ENCODE measurements around the gene DDX53.

DDX53 gene

GRCh38 chrX:22968494-22968893 is 31.3 kb upstream of the DDX53 start:
- DNase-seq (ENCODE audit: low read depth) = no peak
- TF ChIP-seq CTCF (conservative IDR thresholded peaks at IDR 0.05; ENCODE audit: low read depth, low read length) = no peak
- H3K4me3 ChIP-seq (ENCODE audit: low read length) = no peak overlapping the region

- no peak for DNase-seq (ENCODE audit: low read depth)
- no peak for TF ChIP-seq CTCF (conservative IDR thresholded peaks at IDR 0.05; ENCODE audit: low read depth, low read length)
- H3K4me3 ChIP-seq (ENCODE audit: low read length) = no peak overlapping the region
Measured at GRCh38 chrX:22969411-22969810, 30.3 kb upstream of the DDX53 start.

- no peak for TF ChIP-seq CTCF (conservative IDR thresholded peaks at IDR 0.05; ENCODE audit: low read depth, low read length)
- DNase-seq (ENCODE audit: low read depth) = no peak
- H3K4me3 ChIP-seq (ENCODE audit: low read length) = no peak overlapping the region
Measured at GRCh38 chrX:22970861-22971260, 28.9 kb upstream of the DDX53 start.

GRCh38 chrX:22974616-22975015 is 25.1 kb upstream of the DDX53 start:
- DNase-seq (ENCODE audit: low read depth) = no peak
- H3K4me3 ChIP-seq (ENCODE audit: low read length) = no peak overlapping the region
- TF ChIP-seq CTCF (conservative IDR thresholded peaks at IDR 0.05; ENCODE audit: low read depth, low read length) = no peak

- TF ChIP-seq CTCF (conservative IDR thresholded peaks at IDR 0.05; ENCODE audit: low read depth, low read length) = no peak
- no peak for DNase-seq (ENCODE audit: low read depth)
- H3K4me3 ChIP-seq (ENCODE audit: low read length) = no peak overlapping the region
Measured at GRCh38 chrX:22975786-22976185, 24.0 kb upstream of the DDX53 start.

- TF ChIP-seq CTCF (conservative IDR thresholded peaks at IDR 0.05; ENCODE audit: low read depth, low read length) = no peak
- no peak overlapping the region for H3K4me3 ChIP-seq (ENCODE audit: low read length)
- DNase-seq (ENCODE audit: low read depth) = no peak
Measured at GRCh38 chrX:22985958-22986357, 13.8 kb upstream of the DDX53 start.

GRCh38 chrX:22987452-22987851 is 12.3 kb upstream of the DDX53 start:
- TF ChIP-seq CTCF (conservative IDR thresholded peaks at IDR 0.05; ENCODE audit: low read depth, low read length) = no peak
- H3K4me3 ChIP-seq (ENCODE audit: low read length) = no peak overlapping the region
- DNase-seq (ENCODE audit: low read depth) = no peak

Data from retinal pigment epithelial cell (primary cell).